ENCODE measurements around the gene STK38L. TPM values are rescaled to one million over a fixed set of nuclear protein-coding genes. Genes with fewer than 3 reads are reported as not detected.

Gene STK38L
- total and polyA plus RNA-seq, 9 of the 15 experiments (the other 6 are each of a cell fraction or from before 2014, with no cell fraction given), result 2.6 to 10.7 (median 6.9) TPM

GRCh38 chr12:27351476-27351875 is 107.4 kb downstream of the STK38L start:
- in situ Hi-C loops (cut with MboI) (no loop called here), intact Hi-C loops (cut with micrococcal nuclease) (no loop called here)
- ChIA-PET POLR2A (interaction anchor here (1.1 kb wide), 1 partner anchor 30 kb away, joined by 3 read pairs; no protein-coding TSS in a partner anchor), CTCF (ENCODE audit: low intra/inter-chr PET ratio) (no interaction called here)
- Histone ChIP-seq H3K27me3 (ENCODE audit: control insufficient read depth in 2 of 2, insufficient read depth in 2 of 2, low read length in 2 of 2) (peaks cover 0 to 5% of the 10 kb centered on the region in 2 experiments; a peak in 1 of 5 replicates), H3K4me1 (replicated peaks in 1 of 2; ENCODE audit: control insufficient read depth in 2 of 2, insufficient read depth in 2 of 2, low read length in 2 of 2) (no peaks in the 10 kb centered on the region), H4K20me1 (replicated peaks; ENCODE audit: control insufficient read depth, insufficient read depth, low read length) (no peaks in the 10 kb centered on the region), H3K9me3 (replicated peaks; ENCODE audit: control insufficient read depth, insufficient read depth, low read depth, low read length) (no peaks in the 10 kb centered on the region), H2AFZ (ENCODE audit: low read depth, low read length) (no peak overlapping the region), H3K4me3 (no peak overlapping the region), H3K79me2 (ENCODE audit: control insufficient read depth, insufficient read depth, low read length) (no peaks in the 10 kb centered on the region), H3K4me2 (ENCODE audit: insufficient read depth, low read length) (no peak overlapping the region), H3K9ac (ENCODE audit: insufficient read depth in 1 of 2, low read depth in 2 of 2, low read length in 2 of 2) (no peak overlapping the region), H3K36me3 (ENCODE audit: control insufficient read depth, insufficient read depth, low read length) (no peaks in the 10 kb centered on the region), H3K27ac (ENCODE audit: extremely low read depth, low read depth, low read length) (no peak overlapping the region), H3K9me1 (ENCODE audit: control insufficient read depth, insufficient read depth, low read length) (no peaks in the 10 kb centered on the region)
- no TSS peak for BruUV-seq (replicated peaks)
- FAIRE-seq (no peak), DNase-seq (ENCODE audit: extremely low read depth in 1 of 4, low spot score in 3 of 4) (no peak), ATAC-seq (no peak)
- 9% methylated on average over 7 of the region's 7 CpGs for WGBS (ENCODE audit: insufficient coverage, low coverage, missing lambda C conversion rate)
- TF ChIP-seq DNMT1 (IDR thresholded peaks at IDR 0.05) (no peak), HMG20B (CRISPR knock-in tag; IDR thresholded peaks at IDR 0.05) (no peak), NFE2 (IDR thresholded peaks at IDR 0.05; ENCODE audit: low read depth) (no peak), DMBX1 (CRISPR knock-in tag; IDR thresholded peaks at IDR 0.05; ENCODE audit: borderline replicate concordance) (no peak), ARHGAP35 (IDR thresholded peaks at IDR 0.05; ENCODE audit: partially characterized antibody) (no peak), ELF2 (CRISPR knock-in tag; IDR thresholded peaks at IDR 0.05) (no peak), PYGO2 (tag; IDR thresholded peaks at IDR 0.05) (no peak), LARP7 (IDR thresholded peaks at IDR 0.05) (no peak), THAP12 (CRISPR knock-in tag; IDR thresholded peaks at IDR 0.05) (no peak)

Measured in K562 (cell line).